GM12878 (cell line): ENCODE data around the gene ARMC6. TPM values are rescaled to one million over a fixed set of nuclear protein-coding genes. Genes with fewer than 3 reads are reported as not detected.

Experiments
- polyA plus RNA-seq, 11 experiments: library from polyadenylated mRNA; depleted of rRNA in 4 of 11; unstranded in 6 of 11; stranded (reverse) in 5 of 11; fragments of >200 nt; fragmentation: Nextera tagmentation in 4 of 11; fragmentation: Illumina TruSeq in 1 of 11; extraction: Ambion mirVana in 4 of 11; extraction: Trizol in 1 of 11; gene quantifications; 1 replicate in 1 of 11; 2 replicates in 10 of 11; pipeline versions ENCODE4 v1.2.1 to v1.2.3, GENCODE V29; 2011 to 2016; ENCODE audit warnings: inconsistent platforms in 2 of 11, missing spikeins in 2 of 11, low read depth in 1 of 11
- total RNA-seq, 4 experiments: library from RNA; depleted of rRNA in 3 of 4; stranded (reverse); fragments of >200 nt in 3 of 4; fragmentation: Illumina TruSeq in 1 of 4; extraction: Trizol in 1 of 4; gene quantifications; 2 replicates each; pipeline versions ENCODE4 v1.2.1 to v1.2.3, GENCODE V29; 2013 to 2021
- TF ChIP-seq, protein P1 (sequence below): IDR thresholded peaks from 2 replicates; pipeline ENCODE4 v1.6.1; 2012; ENCODE audit warnings: mild to moderate bottlenecking, low read depth, low read length
- TF ChIP-seq, protein P2 (sequence below): fragments of 450-650 bp; IDR thresholded peaks from 2 replicates; pipeline ENCODE4 v1.6.1; 2017; ENCODE audit warnings: mild to moderate bottlenecking, moderate library complexity

ARMC6 gene
- total and polyA plus RNA-seq, 10 of the 15 experiments (the other 5 are each of a cell fraction or from before 2014, with no cell fraction given): 1.1 to 64.4 (median 41.6) TPM

GRCh38 chr19:19081642-19082151, 48.3 kb downstream of the ARMC6 start (continued):
- TF ChIP-seq, protein P1, sequence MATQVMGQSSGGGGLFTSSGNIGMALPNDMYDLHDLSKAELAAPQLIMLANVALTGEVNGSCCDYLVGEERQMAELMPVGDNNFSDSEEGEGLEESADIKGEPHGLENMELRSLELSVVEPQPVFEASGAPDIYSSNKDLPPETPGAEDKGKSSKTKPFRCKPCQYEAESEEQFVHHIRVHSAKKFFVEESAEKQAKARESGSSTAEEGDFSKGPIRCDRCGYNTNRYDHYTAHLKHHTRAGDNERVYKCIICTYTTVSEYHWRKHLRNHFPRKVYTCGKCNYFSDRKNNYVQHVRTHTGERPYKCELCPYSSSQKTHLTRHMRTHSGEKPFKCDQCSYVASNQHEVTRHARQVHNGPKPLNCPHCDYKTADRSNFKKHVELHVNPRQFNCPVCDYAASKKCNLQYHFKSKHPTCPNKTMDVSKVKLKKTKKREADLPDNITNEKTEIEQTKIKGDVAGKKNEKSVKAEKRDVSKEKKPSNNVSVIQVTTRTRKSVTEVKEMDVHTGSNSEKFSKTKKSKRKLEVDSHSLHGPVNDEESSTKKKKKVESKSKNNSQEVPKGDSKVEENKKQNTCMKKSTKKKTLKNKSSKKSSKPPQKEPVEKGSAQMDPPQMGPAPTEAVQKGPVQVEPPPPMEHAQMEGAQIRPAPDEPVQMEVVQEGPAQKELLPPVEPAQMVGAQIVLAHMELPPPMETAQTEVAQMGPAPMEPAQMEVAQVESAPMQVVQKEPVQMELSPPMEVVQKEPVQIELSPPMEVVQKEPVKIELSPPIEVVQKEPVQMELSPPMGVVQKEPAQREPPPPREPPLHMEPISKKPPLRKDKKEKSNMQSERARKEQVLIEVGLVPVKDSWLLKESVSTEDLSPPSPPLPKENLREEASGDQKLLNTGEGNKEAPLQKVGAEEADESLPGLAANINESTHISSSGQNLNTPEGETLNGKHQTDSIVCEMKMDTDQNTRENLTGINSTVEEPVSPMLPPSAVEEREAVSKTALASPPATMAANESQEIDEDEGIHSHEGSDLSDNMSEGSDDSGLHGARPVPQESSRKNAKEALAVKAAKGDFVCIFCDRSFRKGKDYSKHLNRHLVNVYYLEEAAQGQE: no peak
- TF ChIP-seq, protein P2, sequence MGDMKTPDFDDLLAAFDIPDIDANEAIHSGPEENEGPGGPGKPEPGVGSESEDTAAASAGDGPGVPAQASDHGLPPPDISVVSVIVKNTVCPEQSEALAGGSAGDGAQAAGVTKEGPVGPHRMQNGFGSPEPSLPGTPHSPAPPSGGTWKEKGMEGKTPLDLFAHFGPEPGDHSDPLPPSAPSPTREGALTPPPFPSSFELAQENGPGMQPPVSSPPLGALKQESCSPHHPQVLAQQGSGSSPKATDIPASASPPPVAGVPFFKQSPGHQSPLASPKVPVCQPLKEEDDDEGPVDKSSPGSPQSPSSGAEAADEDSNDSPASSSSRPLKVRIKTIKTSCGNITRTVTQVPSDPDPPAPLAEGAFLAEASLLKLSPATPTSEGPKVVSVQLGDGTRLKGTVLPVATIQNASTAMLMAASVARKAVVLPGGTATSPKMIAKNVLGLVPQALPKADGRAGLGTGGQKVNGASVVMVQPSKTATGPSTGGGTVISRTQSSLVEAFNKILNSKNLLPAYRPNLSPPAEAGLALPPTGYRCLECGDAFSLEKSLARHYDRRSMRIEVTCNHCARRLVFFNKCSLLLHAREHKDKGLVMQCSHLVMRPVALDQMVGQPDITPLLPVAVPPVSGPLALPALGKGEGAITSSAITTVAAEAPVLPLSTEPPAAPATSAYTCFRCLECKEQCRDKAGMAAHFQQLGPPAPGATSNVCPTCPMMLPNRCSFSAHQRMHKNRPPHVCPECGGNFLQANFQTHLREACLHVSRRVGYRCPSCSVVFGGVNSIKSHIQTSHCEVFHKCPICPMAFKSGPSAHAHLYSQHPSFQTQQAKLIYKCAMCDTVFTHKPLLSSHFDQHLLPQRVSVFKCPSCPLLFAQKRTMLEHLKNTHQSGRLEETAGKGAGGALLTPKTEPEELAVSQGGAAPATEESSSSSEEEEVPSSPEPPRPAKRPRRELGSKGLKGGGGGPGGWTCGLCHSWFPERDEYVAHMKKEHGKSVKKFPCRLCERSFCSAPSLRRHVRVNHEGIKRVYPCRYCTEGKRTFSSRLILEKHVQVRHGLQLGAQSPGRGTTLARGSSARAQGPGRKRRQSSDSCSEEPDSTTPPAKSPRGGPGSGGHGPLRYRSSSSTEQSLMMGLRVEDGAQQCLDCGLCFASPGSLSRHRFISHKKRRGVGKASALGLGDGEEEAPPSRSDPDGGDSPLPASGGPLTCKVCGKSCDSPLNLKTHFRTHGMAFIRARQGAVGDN: no peak
